Measurements from ENCODE around the gene MMP24. TPM values are rescaled to one million over a fixed set of nuclear protein-coding genes. Genes with fewer than 3 reads are reported as not detected.

Gene MMP24
- total RNA-seq, 1 donor from 2014 or later = 0.43 TPM

- DNase-seq (ENCODE audit: low spot score) (no peak), ATAC-seq (no peak)
Measured at GRCh38 chr20:35215066-35215956, 11.2 kb upstream of the MMP24 start.

GRCh38 chr20:35216541-35216940 is 9.9 kb upstream of the MMP24 start:
- DNase-seq (ENCODE audit: low spot score) (no peak), ATAC-seq (no peak)

- ATAC-seq (no peak), DNase-seq (ENCODE audit: low spot score) (no peak)
Measured at GRCh38 chr20:35223941-35224340, 2.5 kb upstream of the MMP24 start.

- DNase-seq (ENCODE audit: low spot score) (no peak), ATAC-seq (no peak)
Measured at GRCh38 chr20:35224536-35224935, 2.0 kb upstream of the MMP24 start.

GRCh38 chr20:35225319-35226125 is 968 bp upstream of the MMP24 start:
- DNase-seq (ENCODE audit: low spot score) = no peak
- ATAC-seq = peak; percentile 30

GRCh38 chr20:35226884-35227681 is 593 bp downstream of the MMP24 start:
- ATAC-seq (peak; percentile 85), DNase-seq (ENCODE audit: low spot score) (no peak)

- DNase-seq (ENCODE audit: low spot score) = no peak
- no peak for ATAC-seq
Measured at GRCh38 chr20:35232575-35232974, 6.1 kb downstream of the MMP24 start.

- DNase-seq (ENCODE audit: low spot score) = no peak
- ATAC-seq = no peak
Measured at GRCh38 chr20:35235881-35236280, 9.4 kb downstream of the MMP24 start.

GRCh38 chr20:35237486-35237885 is 11.0 kb downstream of the MMP24 start:
- no peak for ATAC-seq
- DNase-seq (ENCODE audit: low spot score) = no peak

GRCh38 chr20:35238170-35238569 is 11.7 kb downstream of the MMP24 start:
- DNase-seq (ENCODE audit: low spot score) (no peak), ATAC-seq (no peak)

GRCh38 chr20:35238735-35239134 is 12.2 kb downstream of the MMP24 start:
- DNase-seq (ENCODE audit: low spot score) = no peak
- no peak for ATAC-seq

- no peak for ATAC-seq
- no peak for DNase-seq (ENCODE audit: low spot score)
Measured at GRCh38 chr20:35240083-35240810, 13.8 kb downstream of the MMP24 start.

GRCh38 chr20:35240811-35241293 is 14.4 kb downstream of the MMP24 start:
- ATAC-seq = no peak
- DNase-seq (ENCODE audit: low spot score) = no peak

GRCh38 chr20:35243317-35243716 is 16.8 kb downstream of the MMP24 start:
- no peak for DNase-seq (ENCODE audit: low spot score)
- no peak for ATAC-seq

- no peak for DNase-seq (ENCODE audit: low spot score)
Measured at GRCh38 chr20:35243986-35244385, 17.5 kb downstream of the MMP24 start.

GRCh38 chr20:35246723-35247122 is 20.2 kb downstream of the MMP24 start:
- DNase-seq (ENCODE audit: low spot score) (no peak), ATAC-seq (no peak)

More at GRCh38 chr20:35243986-35244385, 17.5 kb downstream of the MMP24 start:
- no peak for ATAC-seq

GRCh38 chr20:35248641-35249475 is 22.4 kb downstream of the MMP24 start:
- no peak for ATAC-seq
- DNase-seq (ENCODE audit: low spot score) = no peak

- ATAC-seq (no peak), DNase-seq (ENCODE audit: low spot score) (no peak)
Measured at GRCh38 chr20:35251613-35251940, 25.1 kb downstream of the MMP24 start.

- ATAC-seq (no peak), DNase-seq (ENCODE audit: low spot score) (no peak)
Measured at GRCh38 chr20:35252037-35252461, 25.6 kb downstream of the MMP24 start.

All from left lobe of liver (tissue), 2 donors.